RWPE1 (cell line): ENCODE data around the gene TMEM63C.
A peak's percentile ranks its signal among the peaks of the same experiment; 100 is the strongest.

ENCODE experiments used
- CTCF ChIA-PET: fragments of 350-600 bp; sonication (Branson Sonifier 250); formaldehyde crosslinking; extraction: SDS; loops from one replicate; lab custom pipeline; 2021; lab: Yijun Ruan, JAX
- POLR2A ChIA-PET: fragments of 400-600 bp; formaldehyde crosslinking; extraction: SDS; loops from one replicate; lab custom pipeline; 2020; ENCODE audit warnings: antibody characterized with exemption; ENCODE audit not compliant: low non-redundant PET; lab: Yijun Ruan, JAX
- DNase-seq: peaks from one replicate; pipeline ENCODE4 v3.0.0; 2012; ENCODE audit warnings: low spot score
- H3K27ac ChIP-seq: fragments of 450-650 bp; 2 replicates; pipeline ENCODE4 v1.5.1; 2017
- TF ChIP-seq, protein P1 (sequence below): fragments of 450-650 bp; conservative IDR thresholded peaks from 2 replicates; pipeline ENCODE4 v1.5.1; 2017; ENCODE audit warnings: low read depth, mild to moderate bottlenecking

TMEM63C gene

DNA sequence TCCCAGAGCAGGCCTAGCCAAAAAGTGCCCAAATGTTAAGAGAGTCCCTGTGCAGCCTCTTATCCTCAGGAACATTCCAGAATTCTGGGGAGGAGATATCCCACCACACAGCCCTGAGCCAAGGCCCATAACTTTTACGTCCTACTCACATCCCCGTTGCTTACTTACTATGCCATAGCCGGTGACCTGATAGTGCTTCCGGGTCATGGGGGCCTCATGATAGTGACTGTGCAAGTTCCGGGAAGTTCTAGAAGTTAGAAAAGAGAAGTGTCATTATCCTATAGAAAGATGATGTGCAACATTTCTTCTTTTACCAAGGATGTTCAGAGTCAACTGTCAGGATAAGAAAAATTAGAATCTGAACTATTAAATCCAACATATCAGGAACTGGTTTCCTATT is 105.0 kb downstream of the TMEM63C start:
- no peak for DNase-seq
- H3K27ac ChIP-seq, result no peak overlapping the region
- POLR2A ChIA-PET, result no interaction called here
- TF ChIP-seq, protein P1, sequence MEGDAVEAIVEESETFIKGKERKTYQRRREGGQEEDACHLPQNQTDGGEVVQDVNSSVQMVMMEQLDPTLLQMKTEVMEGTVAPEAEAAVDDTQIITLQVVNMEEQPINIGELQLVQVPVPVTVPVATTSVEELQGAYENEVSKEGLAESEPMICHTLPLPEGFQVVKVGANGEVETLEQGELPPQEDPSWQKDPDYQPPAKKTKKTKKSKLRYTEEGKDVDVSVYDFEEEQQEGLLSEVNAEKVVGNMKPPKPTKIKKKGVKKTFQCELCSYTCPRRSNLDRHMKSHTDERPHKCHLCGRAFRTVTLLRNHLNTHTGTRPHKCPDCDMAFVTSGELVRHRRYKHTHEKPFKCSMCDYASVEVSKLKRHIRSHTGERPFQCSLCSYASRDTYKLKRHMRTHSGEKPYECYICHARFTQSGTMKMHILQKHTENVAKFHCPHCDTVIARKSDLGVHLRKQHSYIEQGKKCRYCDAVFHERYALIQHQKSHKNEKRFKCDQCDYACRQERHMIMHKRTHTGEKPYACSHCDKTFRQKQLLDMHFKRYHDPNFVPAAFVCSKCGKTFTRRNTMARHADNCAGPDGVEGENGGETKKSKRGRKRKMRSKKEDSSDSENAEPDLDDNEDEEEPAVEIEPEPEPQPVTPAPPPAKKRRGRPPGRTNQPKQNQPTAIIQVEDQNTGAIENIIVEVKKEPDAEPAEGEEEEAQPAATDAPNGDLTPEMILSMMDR, result no peak
- CTCF ChIA-PET, result no interaction called here

DNA sequence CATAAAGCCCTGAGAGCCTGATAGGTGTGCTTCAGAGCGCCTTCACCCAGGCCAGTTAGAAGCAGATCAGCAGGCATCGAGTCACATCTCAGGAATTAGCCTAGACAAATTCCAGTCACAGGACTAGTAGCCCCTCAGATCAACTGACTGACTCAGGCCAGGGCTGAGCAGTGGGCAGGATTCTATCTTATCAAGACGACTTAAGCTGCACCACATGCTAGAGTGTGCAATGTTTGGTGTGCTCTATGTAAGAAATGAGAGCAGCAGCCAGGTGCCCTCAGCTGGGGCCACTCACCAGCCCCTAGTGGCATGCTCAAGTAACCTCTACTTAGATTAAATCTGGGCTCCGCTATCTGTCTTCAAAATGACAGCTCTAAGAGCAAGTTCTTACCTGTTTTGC is 109.1 kb downstream of the TMEM63C start:
- TF ChIP-seq, protein P1, result no peak
- no peak for DNase-seq
- no peak overlapping the region for H3K27ac ChIP-seq
- CTCF ChIA-PET, result interaction anchor here (0.6 to 1.9 kb wide), 4 partner anchors 11 to 136 kb away, joined by 3 to 5 read pairs (median 3); no protein-coding TSS in a partner anchor
- POLR2A ChIA-PET, result no interaction called here

DNA sequence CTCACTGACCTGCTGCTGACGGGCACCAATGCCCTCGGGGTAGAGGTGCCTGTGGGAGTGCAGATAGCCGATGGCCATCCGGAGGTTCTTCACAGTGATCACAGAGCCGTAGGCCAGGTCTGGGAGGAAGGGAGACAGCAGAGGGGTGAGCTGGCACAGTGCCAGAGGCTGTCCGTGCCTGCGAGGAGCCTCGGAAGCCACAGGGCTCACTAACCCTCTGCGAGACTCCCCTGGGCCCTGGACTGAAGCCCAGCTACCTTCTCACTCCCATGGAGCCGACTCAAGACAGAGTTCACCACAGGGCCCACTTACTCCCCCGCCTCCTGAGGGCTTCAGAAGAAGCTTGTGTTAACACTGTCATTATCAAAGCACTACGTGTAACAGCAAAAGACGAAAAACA is 114.6 kb downstream of the TMEM63C start:
- DNase-seq, result no peak
- TF ChIP-seq, protein P1, result no peak
- CTCF ChIA-PET, result interaction anchor here (0.6 to 0.8 kb wide), 2 partner anchors 145 to 162 kb away, joined by 3 read pairs; no protein-coding TSS in a partner anchor
- H3K27ac ChIP-seq, result no peak overlapping the region
- POLR2A ChIA-PET, result no interaction called here

DNA sequence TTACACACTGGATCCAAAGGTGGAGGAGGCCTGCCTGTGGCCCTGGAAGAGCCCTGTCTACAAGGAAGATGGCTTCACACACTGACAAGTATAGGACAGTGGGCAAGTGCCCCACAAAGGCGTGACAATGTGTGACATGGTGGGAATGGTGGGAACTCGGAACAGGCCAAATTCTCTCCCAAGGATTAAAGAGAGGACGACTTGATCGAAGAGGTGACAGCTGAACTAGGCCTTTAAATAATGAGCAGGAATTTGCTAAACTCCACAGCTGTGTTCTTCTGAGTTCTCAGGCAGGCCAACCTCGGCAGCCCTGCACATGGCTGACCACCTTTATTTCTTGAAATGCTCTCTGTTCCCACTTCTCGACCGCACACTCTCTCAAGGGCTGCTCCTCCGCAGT is 115.3 kb downstream of the TMEM63C start:
- no peak for DNase-seq
- H3K27ac ChIP-seq, result no peak overlapping the region
- CTCF ChIA-PET, result interaction anchor here (0.6 kb wide), 2 partner anchors 19 to 163 kb away, joined by 3 read pairs; no protein-coding TSS in a partner anchor
- TF ChIP-seq, protein P1, result no peak
- POLR2A ChIA-PET, result no interaction called here

DNA sequence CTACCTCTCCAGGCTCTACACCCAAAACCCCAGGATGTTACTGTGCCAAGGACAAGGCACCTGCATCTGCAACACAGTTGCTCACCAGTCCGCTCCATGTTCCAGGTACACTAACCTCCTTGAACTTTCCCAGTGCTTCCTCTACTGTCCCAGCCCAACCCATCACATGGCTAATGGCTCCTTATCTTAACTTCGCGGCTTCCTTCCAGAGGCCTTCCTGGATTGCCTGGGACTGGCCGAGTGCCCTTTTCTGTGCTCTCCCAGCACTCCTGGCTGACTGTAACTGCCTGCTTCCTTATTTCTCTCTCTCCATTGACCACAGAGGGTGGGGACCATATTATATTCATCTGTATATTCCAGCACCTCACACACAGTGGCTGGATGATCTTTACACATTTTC is 118.2 kb downstream of the TMEM63C start:
- POLR2A ChIA-PET, result no interaction called here
- no peak overlapping the region for H3K27ac ChIP-seq
- CTCF ChIA-PET, result interaction anchor here (6.1 kb wide), 1 partner anchor 16 kb away, joined by 49 read pairs; no protein-coding TSS in a partner anchor
- TF ChIP-seq, protein P1, result no peak
- no peak for DNase-seq

DNA sequence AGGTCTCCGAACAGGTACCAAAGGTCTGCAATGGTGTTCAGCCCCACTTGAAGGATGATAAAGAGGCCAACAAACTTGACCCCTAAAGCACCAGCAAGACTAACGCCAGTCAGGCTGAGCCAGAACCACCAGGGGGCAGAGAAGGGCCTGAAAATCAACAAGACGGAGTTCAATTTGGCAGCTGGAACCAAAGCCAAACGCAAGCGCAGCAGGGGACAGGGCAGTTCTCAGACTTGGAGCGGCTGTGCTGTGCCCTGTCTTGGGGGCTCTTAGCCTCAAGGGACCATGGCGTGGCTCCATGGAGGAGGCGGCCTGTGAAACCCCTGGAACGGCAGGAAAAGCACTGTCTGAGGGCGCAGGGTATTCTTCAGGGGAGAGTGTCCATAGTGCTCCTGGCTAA is 119.5 kb downstream of the TMEM63C start:
- POLR2A ChIA-PET, result no interaction called here
- CTCF ChIA-PET, result interaction anchor here (0.6 to 6.1 kb wide), 9 partner anchors 10 to 371 kb away, joined by 3 to 49 read pairs (median 3); no protein-coding TSS in a partner anchor
- TF ChIP-seq, protein P1, result peak; percentile 45
- no peak overlapping the region for H3K27ac ChIP-seq
- DNase-seq, result peak; percentile 27
